ENCODE measurements around the gene CUBN.

DNA sequence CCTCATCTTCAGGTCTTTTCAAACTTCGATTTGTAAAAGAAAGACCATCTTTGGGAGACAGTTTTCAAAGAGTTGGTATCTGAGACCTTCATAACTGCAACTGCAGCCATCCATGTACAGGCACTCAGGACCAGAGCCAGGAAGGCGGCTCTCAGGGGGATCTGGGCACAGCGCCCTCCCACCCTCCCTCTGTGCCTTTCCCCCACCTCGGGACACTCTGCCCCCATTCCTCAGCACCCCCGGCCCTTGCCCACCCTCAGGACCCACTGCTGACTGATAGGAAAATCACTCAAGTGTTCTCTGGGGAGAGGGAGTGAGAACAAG is 143.6 kb downstream of the CUBN start:
- TF ChIP-seq MAFK (conservative IDR thresholded peaks at IDR 0.05 in 1 of 2, IDR thresholded peaks at IDR 0.05 in 1 of 2; ENCODE audit: low read length in 2 of 2) (no peak), MTF2 (CRISPR knock-in tag; IDR thresholded peaks at IDR 0.05; ENCODE audit: borderline replicate concordance) (no peak), HNF4A (CRISPR knock-in tag; IDR thresholded peaks at IDR 0.05) (no peak), TBP (CRISPR knock-in tag; IDR thresholded peaks at IDR 0.05) (no peak), PAX8 (CRISPR knock-in tag; IDR thresholded peaks at IDR 0.05; ENCODE audit: borderline replicate concordance) (no peak), CREB1 (IDR thresholded peaks at IDR 0.05) (no peak), CREB1 (CRISPR knock-in tag; IDR thresholded peaks at IDR 0.05) (no peak), JUND (CRISPR knock-in tag; IDR thresholded peaks at IDR 0.05) (no peak)
- TF ChIP-seq, protein P1, sequence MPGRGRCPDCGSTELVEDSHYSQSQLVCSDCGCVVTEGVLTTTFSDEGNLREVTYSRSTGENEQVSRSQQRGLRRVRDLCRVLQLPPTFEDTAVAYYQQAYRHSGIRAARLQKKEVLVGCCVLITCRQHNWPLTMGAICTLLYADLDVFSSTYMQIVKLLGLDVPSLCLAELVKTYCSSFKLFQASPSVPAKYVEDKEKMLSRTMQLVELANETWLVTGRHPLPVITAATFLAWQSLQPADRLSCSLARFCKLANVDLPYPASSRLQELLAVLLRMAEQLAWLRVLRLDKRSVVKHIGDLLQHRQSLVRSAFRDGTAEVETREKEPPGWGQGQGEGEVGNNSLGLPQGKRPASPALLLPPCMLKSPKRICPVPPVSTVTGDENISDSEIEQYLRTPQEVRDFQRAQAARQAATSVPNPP (CRISPR knock-in tag; IDR thresholded peaks at IDR 0.05) = no peak
- TF ChIP-seq, protein P2, sequence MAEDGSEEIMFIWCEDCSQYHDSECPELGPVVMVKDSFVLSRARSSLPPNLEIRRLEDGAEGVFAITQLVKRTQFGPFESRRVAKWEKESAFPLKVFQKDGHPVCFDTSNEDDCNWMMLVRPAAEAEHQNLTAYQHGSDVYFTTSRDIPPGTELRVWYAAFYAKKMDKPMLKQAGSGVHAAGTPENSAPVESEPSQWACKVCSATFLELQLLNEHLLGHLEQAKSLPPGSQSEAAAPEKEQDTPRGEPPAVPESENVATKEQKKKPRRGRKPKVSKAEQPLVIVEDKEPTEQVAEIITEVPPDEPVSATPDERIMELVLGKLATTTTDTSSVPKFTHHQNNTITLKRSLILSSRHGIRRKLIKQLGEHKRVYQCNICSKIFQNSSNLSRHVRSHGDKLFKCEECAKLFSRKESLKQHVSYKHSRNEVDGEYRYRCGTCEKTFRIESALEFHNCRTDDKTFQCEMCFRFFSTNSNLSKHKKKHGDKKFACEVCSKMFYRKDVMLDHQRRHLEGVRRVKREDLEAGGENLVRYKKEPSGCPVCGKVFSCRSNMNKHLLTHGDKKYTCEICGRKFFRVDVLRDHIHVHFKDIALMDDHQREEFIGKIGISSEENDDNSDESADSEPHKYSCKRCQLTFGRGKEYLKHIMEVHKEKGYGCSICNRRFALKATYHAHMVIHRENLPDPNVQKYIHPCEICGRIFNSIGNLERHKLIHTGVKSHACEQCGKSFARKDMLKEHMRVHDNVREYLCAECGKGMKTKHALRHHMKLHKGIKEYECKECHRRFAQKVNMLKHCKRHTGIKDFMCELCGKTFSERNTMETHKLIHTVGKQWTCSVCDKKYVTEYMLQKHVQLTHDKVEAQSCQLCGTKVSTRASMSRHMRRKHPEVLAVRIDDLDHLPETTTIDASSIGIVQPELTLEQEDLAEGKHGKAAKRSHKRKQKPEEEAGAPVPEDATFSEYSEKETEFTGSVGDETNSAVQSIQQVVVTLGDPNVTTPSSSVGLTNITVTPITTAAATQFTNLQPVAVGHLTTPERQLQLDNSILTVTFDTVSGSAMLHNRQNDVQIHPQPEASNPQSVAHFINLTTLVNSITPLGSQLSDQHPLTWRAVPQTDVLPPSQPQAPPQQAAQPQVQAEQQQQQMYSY (CRISPR knock-in tag; IDR thresholded peaks at IDR 0.05) = no peak
